ENCODE measurements around the gene IL1R2. TPM values are rescaled to one million over a fixed set of nuclear protein-coding genes. Genes with fewer than 3 reads are reported as not detected.

The IL1R2 gene
- total and polyA plus RNA-seq, 2 of the 13 experiments (the other 11 are each of a cell fraction or from before 2014, with no cell fraction given): 3.6 to 7.3 TPM

- TF ChIP-seq, protein P1, sequence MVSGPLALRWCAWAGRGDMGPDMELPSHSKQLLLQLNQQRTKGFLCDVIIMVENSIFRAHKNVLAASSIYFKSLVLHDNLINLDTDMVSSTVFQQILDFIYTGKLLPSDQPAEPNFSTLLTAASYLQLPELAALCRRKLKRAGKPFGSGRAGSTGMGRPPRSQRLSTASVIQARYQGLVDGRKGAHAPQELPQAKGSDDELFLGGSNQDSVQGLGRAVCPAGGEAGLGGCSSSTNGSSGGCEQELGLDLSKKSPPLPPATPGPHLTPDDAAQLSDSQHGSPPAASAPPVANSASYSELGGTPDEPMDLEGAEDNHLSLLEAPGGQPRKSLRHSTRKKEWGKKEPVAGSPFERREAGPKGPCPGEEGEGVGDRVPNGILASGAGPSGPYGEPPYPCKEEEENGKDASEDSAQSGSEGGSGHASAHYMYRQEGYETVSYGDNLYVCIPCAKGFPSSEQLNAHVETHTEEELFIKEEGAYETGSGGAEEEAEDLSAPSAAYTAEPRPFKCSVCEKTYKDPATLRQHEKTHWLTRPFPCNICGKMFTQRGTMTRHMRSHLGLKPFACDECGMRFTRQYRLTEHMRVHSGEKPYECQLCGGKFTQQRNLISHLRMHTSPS (CRISPR knock-in tag; IDR thresholded peaks at IDR 0.05; ENCODE audit: low read depth): 0 out of 2 replicates have a peak, but pooled peaks have one; percentile 44
- TF ChIP-seq ZNF207 (IDR thresholded peaks at IDR 0.05; ENCODE audit: borderline replicate concordance): no peak
- peak; percentile 27; the same call in 1 of the 2 replicates for TF ChIP-seq BCL6 (CRISPR knock-in tag; IDR thresholded peaks at IDR 0.05)
- peak; percentile 80 for TF ChIP-seq CTCF (CRISPR knock-in tag; IDR thresholded peaks at IDR 0.05)
- peak; percentile 48 for TF ChIP-seq GATAD2A (CRISPR knock-in tag; IDR thresholded peaks at IDR 0.05)
- TF ChIP-seq ZNF792 (CRISPR knock-in tag; IDR thresholded peaks at IDR 0.05): no peak
- TF ChIP-seq ZNF839 (CRISPR knock-in tag; IDR thresholded peaks at IDR 0.05; ENCODE audit: borderline replicate concordance): 0 out of 2 replicates have a peak, but pooled peaks have one; percentile 46
- peak; percentile 88 for TF ChIP-seq ZNF646 (CRISPR knock-in tag; IDR thresholded peaks at IDR 0.05)
- TF ChIP-seq ZFP91 (CRISPR knock-in tag; IDR thresholded peaks at IDR 0.05; ENCODE audit: borderline replicate concordance): peak; percentile 75
- TF ChIP-seq MED8 (CRISPR knock-in tag; IDR thresholded peaks at IDR 0.05; ENCODE audit: insufficient replicate concordance): peak; percentile 38
- TF ChIP-seq SMC3 (IDR thresholded peaks at IDR 0.05; ENCODE audit: low read length): peak; percentile 53
- TF ChIP-seq SMYD3 (CRISPR knock-in tag; IDR thresholded peaks at IDR 0.05): no peak; the same call in 1 of the 2 replicates
- TF ChIP-seq MED13 (CRISPR knock-in tag; IDR thresholded peaks at IDR 0.05): no peak
- TF ChIP-seq RXRA (CRISPR knock-in tag; IDR thresholded peaks at IDR 0.05): 0 out of 2 replicates have a peak, but pooled peaks have one; percentile 25
- no peak for TF ChIP-seq SOX6 (IDR thresholded peaks at IDR 0.05)
- TF ChIP-seq SOX6 (CRISPR knock-in tag; IDR thresholded peaks at IDR 0.05): peak; percentile 62
- TF ChIP-seq ARID2 (CRISPR knock-in tag; IDR thresholded peaks at IDR 0.05; ENCODE audit: borderline replicate concordance): no peak
- 0 out of 2 replicates have a peak, but pooled peaks have one; percentile 60 for TF ChIP-seq ZNF747 (CRISPR knock-in tag; IDR thresholded peaks at IDR 0.05; ENCODE audit: borderline replicate concordance)
- TF ChIP-seq PHF8 (CRISPR knock-in tag; IDR thresholded peaks at IDR 0.05): peak; percentile 73
These were observed 78.4 kb downstream of the IL1R2 start (continued) for GRCh38 chr2:102070058-102070642.
